Measurements from ENCODE around the gene NFYC. TPM values are rescaled to one million over a fixed set of nuclear protein-coding genes. Genes with fewer than 3 reads are reported as not detected.

Gene NFYC
- total and polyA plus RNA-seq, 2 experiments from 2014 or later = 36.2 to 42.7 TPM

DNA sequence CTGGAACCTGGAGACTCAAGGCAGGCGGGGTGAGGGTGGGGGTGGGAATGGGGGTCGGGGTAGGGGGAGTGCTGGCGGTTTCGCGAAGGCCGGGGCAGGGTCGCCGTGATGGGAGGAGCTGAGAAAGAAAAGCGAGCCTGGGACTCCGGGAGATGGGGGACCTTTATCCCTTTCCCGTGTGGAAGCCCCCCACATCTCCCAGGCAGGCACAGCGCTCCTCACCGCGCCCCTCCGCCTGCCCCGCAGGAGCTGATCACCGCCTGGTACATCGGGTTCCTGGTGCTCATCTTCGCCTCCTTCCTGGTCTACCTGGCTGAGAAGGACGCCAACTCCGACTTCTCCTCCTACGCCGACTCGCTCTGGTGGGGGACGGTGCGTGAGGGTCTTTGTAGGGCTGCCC is 127.6 kb downstream of the NFYC start (continued):
- TF ChIP-seq CTCF (conservative IDR thresholded peaks at IDR 0.05; ENCODE audit: low read depth in 2 of 2) (no peak), ZNF114 (CRISPR knock-in tag; IDR thresholded peaks at IDR 0.05) (no peak), JUNB (IDR thresholded peaks at IDR 0.05; ENCODE audit: unreplicated experiment) (no peak), ETS1 (IDR thresholded peaks at IDR 0.05) (no peak), EZH2 (IDR thresholded peaks at IDR 0.05; ENCODE audit: low read depth, unreplicated experiment) (no peak), POLR2AphosphoS5 (IDR thresholded peaks at IDR 0.05; ENCODE audit: low read depth) (no peak), STAT1 (IDR thresholded peaks at IDR 0.05; ENCODE audit: unreplicated experiment) (no peak), EZH2phosphoT487 (IDR thresholded peaks at IDR 0.05; ENCODE audit: unreplicated experiment) (no peak), NANOG (IDR thresholded peaks at IDR 0.05; ENCODE audit: borderline replicate concordance) (no peak)
- TF ChIP-seq, protein P1, sequence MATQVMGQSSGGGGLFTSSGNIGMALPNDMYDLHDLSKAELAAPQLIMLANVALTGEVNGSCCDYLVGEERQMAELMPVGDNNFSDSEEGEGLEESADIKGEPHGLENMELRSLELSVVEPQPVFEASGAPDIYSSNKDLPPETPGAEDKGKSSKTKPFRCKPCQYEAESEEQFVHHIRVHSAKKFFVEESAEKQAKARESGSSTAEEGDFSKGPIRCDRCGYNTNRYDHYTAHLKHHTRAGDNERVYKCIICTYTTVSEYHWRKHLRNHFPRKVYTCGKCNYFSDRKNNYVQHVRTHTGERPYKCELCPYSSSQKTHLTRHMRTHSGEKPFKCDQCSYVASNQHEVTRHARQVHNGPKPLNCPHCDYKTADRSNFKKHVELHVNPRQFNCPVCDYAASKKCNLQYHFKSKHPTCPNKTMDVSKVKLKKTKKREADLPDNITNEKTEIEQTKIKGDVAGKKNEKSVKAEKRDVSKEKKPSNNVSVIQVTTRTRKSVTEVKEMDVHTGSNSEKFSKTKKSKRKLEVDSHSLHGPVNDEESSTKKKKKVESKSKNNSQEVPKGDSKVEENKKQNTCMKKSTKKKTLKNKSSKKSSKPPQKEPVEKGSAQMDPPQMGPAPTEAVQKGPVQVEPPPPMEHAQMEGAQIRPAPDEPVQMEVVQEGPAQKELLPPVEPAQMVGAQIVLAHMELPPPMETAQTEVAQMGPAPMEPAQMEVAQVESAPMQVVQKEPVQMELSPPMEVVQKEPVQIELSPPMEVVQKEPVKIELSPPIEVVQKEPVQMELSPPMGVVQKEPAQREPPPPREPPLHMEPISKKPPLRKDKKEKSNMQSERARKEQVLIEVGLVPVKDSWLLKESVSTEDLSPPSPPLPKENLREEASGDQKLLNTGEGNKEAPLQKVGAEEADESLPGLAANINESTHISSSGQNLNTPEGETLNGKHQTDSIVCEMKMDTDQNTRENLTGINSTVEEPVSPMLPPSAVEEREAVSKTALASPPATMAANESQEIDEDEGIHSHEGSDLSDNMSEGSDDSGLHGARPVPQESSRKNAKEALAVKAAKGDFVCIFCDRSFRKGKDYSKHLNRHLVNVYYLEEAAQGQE (IDR thresholded peaks at IDR 0.05; ENCODE audit: unreplicated experiment) = no peak

- peak; percentile 36 for ATAC-seq
- Histone ChIP-seq H4K20me1 (replicated peaks; ENCODE audit: insufficient read depth) (no peaks in the 10 kb centered on the region), H3F3A (replicated peaks; ENCODE audit: low read depth) (no peaks in the 10 kb centered on the region; the same call in 1 of the 2 replicates), H3K79me2 (replicated peaks; ENCODE audit: insufficient read depth) (no peaks in the 10 kb centered on the region), H3K4me3 (no peak overlapping the region), H3K9me2 (ENCODE audit: insufficient read depth) (no peaks in the 10 kb centered on the region), H3K27me3 (ENCODE audit: insufficient read depth) (peaks cover 15% of the 10 kb centered on the region; the same call in 1 of the 2 replicates), H3K36me3 (ENCODE audit: insufficient read depth) (no peaks in the 10 kb centered on the region), H3K4me1 (ENCODE audit: insufficient read depth) (peaks cover 6% of the 10 kb centered on the region), H3K27ac (ENCODE audit: low read depth) (no peak overlapping the region), H2AFZ (no peak overlapping the region), H3K4me2 (no peak overlapping the region)
- peak; percentile 67 for DNase-seq (ENCODE audit: low spot score)
- Mint-ChIP-seq H3K36me3 (ENCODE audit: low read depth) (no peaks in the 10 kb centered on the region), H3K4me1 (peaks cover 21% of the 10 kb centered on the region), H3K4me3 (no peak overlapping the region), H3K27me3 (ENCODE audit: insufficient read depth, low read depth, poor library complexity) (peaks cover 16% of the 10 kb centered on the region), H3K9me3 (no peaks in the 10 kb centered on the region; the same call in 2 of the 3 replicates), H3K27ac (no peak overlapping the region)
- peak; percentile 40 to 58 for TF ChIP-seq CTCF (conservative IDR thresholded peaks at IDR 0.05; ENCODE audit: low read depth in 2 of 2)
Observed at GRCh38 chr1:40820251-40820797, 128.8 kb downstream of the NFYC start.

Data from GM23338 (cell line).